ENCODE measurements around the gene SLC5A9.
"Not testable (repeated sequence)": the region's sequence is repeated elsewhere in the genome, so short reads cannot be mapped to it uniquely, and the experiment has no call there.

Gene SLC5A9

GRCh38 chr1:48222501-48223242 is at the start of gene SLC5A9:
TSS of gene SLC5A9 (plus strand) at chr1:48222716. CDS start at chr1:48222737, 21 bp downstream.
- no peak for DNase-seq (ENCODE audit: low read depth)

- DNase-seq (ENCODE audit: low read depth), result no peak
Measured at GRCh38 chr1:48175116-48175515, 47.4 kb upstream of the SLC5A9 start.

- no peak for DNase-seq (ENCODE audit: low read depth)
Measured at GRCh38 chr1:48177257-48177656, 45.3 kb upstream of the SLC5A9 start.

GRCh38 chr1:48181669-48182367 is 40.7 kb upstream of the SLC5A9 start:
- DNase-seq (ENCODE audit: low read depth), result no peak

GRCh38 chr1:48182439-48182838 is 40.1 kb upstream of the SLC5A9 start:
- DNase-seq (ENCODE audit: low read depth), result no peak

GRCh38 chr1:48186306-48186839 is 36.1 kb upstream of the SLC5A9 start:
- DNase-seq (ENCODE audit: low read depth), result no peak

- DNase-seq (ENCODE audit: low read depth), result no peak
Measured at GRCh38 chr1:48187969-48188563, 34.5 kb upstream of the SLC5A9 start.

- no peak for DNase-seq (ENCODE audit: low read depth)
Measured at GRCh38 chr1:48190881-48191280, 31.6 kb upstream of the SLC5A9 start.

GRCh38 chr1:48194801-48195200 is 27.7 kb upstream of the SLC5A9 start:
- DNase-seq (ENCODE audit: low read depth), result no peak

- no peak for DNase-seq (ENCODE audit: low read depth)
Measured at GRCh38 chr1:48196237-48196636, 26.3 kb upstream of the SLC5A9 start.

GRCh38 chr1:48198970-48199369 is 23.5 kb upstream of the SLC5A9 start:
- DNase-seq (ENCODE audit: low read depth), result no peak

GRCh38 chr1:48200166-48200900 is 22.2 kb upstream of the SLC5A9 start:
- DNase-seq (ENCODE audit: low read depth), result no peak

- DNase-seq (ENCODE audit: low read depth), result peak; percentile 60
Measured at GRCh38 chr1:48202030-48202752, 20.3 kb upstream of the SLC5A9 start.

- DNase-seq (ENCODE audit: low read depth), result peak; percentile 3
Measured at GRCh38 chr1:48203287-48203900, 19.1 kb upstream of the SLC5A9 start.

GRCh38 chr1:48205522-48205921 is 17.0 kb upstream of the SLC5A9 start:
- no peak for DNase-seq (ENCODE audit: low read depth)

- no peak for DNase-seq (ENCODE audit: low read depth)
Measured at GRCh38 chr1:48206371-48206770, 16.1 kb upstream of the SLC5A9 start.

- DNase-seq (ENCODE audit: low read depth), result no peak
Measured at GRCh38 chr1:48207131-48207530, 15.4 kb upstream of the SLC5A9 start.

- DNase-seq (ENCODE audit: low read depth), result no peak
Measured at GRCh38 chr1:48207536-48208075, 14.9 kb upstream of the SLC5A9 start.

- no peak for DNase-seq (ENCODE audit: low read depth)
Measured at GRCh38 chr1:48208251-48208650, 14.3 kb upstream of the SLC5A9 start.

- DNase-seq (ENCODE audit: low read depth), result no peak
Measured at GRCh38 chr1:48208652-48209051, 13.9 kb upstream of the SLC5A9 start.

- not testable (repeated sequence) for DNase-seq (ENCODE audit: low read depth)
Measured at GRCh38 chr1:48213462-48213861, 9.1 kb upstream of the SLC5A9 start.
